ENCODE results near the gene BCO1. TPM values are rescaled to one million over a fixed set of nuclear protein-coding genes. Genes with fewer than 3 reads are reported as not detected.

BCO1 gene
- total and polyA plus RNA-seq, 2 of the 4 experiments (the other 2 are of a cell fraction) = not detected

GRCh38 chr16:81265052-81265451, 26.6 kb downstream of the BCO1 start:
- CTCF ChIA-PET = no interaction called here
- 78 to 100% methylated on average over 2 of the region's 2 CpGs for WGBS, 2 experiments (ENCODE audit: extremely low coverage in 2 of 2, insufficient read length in 1 of 2)
- no peak overlapping the region for H3K18ac ChIP-seq (ENCODE audit: low read depth, low read length)
- ATAC-seq (ENCODE audit: low read depth) (no peak), DNase-seq (no peak)
- H3K4me1 ChIP-seq (ENCODE audit: control insufficient read depth, insufficient read depth, low read length) = no peaks in the 10 kb centered on the region
- H3K14ac ChIP-seq (replicated peaks; ENCODE audit: low read depth, low read length) = no peak overlapping the region
- H2BK120ac ChIP-seq (ENCODE audit: low read depth, low read length) = no peak overlapping the region
- H3K23ac ChIP-seq (ENCODE audit: low read depth, low read length) = no peak overlapping the region
- no peaks in the 10 kb centered on the region for H3K36me3 ChIP-seq (ENCODE audit: control insufficient read depth, insufficient read depth, low read length)
- no peak overlapping the region for H2AFZ ChIP-seq (replicated peaks; ENCODE audit: low read length, poor library complexity)
- no peak overlapping the region for H3K4me2 ChIP-seq (ENCODE audit: low read depth, low read length)
- in situ Hi-C loops (cut with MboI; ENCODE audit: low sequenced_read_pairs) (no loop called here), dilution Hi-C loops (cut with HindIII; ENCODE audit: low sequenced_read_pairs, unreplicated experiment) (no loop called here), intact Hi-C loops (cut with micrococcal nuclease) (no loop called here)
- no peak overlapping the region for H2BK20ac ChIP-seq (ENCODE audit: low read depth, low read length)
- H2BK15ac ChIP-seq (ENCODE audit: low read depth, low read length) = no peak overlapping the region
- no peak overlapping the region for H2BK5ac ChIP-seq (ENCODE audit: low read depth, low read length, poor library complexity, severe bottlenecking)
- peaks cover 2% of the 10 kb centered on the region; the same call in 1 of the 2 replicates for H3K27me3 ChIP-seq (ENCODE audit: control insufficient read depth, insufficient read depth, low read length)
- no TSS peak for BruUV-seq (replicated peaks)
- H3K79me1 ChIP-seq (ENCODE audit: low read depth in 1 of 2, low read length in 2 of 2) = no peaks in the 10 kb centered on the region
- POLR2A ChIA-PET (ENCODE audit: unreplicated experiment) = no interaction called here
- no peak overlapping the region for H3K9ac ChIP-seq (ENCODE audit: low read depth, low read length)
- no peak for TF ChIP-seq RAD21 (IDR thresholded peaks at IDR 0.05; ENCODE audit: low read length)
- no peak for TF ChIP-seq CHD1 (IDR thresholded peaks at IDR 0.05; ENCODE audit: low read depth, low read length)
- no peak for TF ChIP-seq CTCF (conservative IDR thresholded peaks at IDR 0.05; ENCODE audit: low read depth, low read length)
- no peak for TF ChIP-seq BHLHE40 (IDR thresholded peaks at IDR 0.05; ENCODE audit: low read depth, low read length)
- no peak for TF ChIP-seq RFX5 (IDR thresholded peaks at IDR 0.05; ENCODE audit: low read depth, low read length)
- no peak for TF ChIP-seq MXI1 (IDR thresholded peaks at IDR 0.05; ENCODE audit: borderline replicate concordance, low read depth, low read length)
- no peak for TF ChIP-seq RCOR1 (IDR thresholded peaks at IDR 0.05; ENCODE audit: insufficient replicate concordance, low read length)
- no peak for TF ChIP-seq POLR2A (IDR thresholded peaks at IDR 0.05; ENCODE audit: low read depth, low read length)
- TF ChIP-seq USF2 (IDR thresholded peaks at IDR 0.05; ENCODE audit: low read depth, low read length) = no peak
- TF ChIP-seq FOS (IDR thresholded peaks at IDR 0.05; ENCODE audit: low read depth, low read length) = no peak
- TF ChIP-seq CEBPB (IDR thresholded peaks at IDR 0.05; ENCODE audit: low read depth, low read length) = no peak
- TF ChIP-seq MAZ (IDR thresholded peaks at IDR 0.05; ENCODE audit: borderline replicate concordance, low read depth, low read length) = no peak
- TF ChIP-seq NFE2L2 (IDR thresholded peaks at IDR 0.05; ENCODE audit: low read depth, low read length) = no peak
- no peak for TF ChIP-seq MAFK (IDR thresholded peaks at IDR 0.05; ENCODE audit: low read depth, low read length)
- TF ChIP-seq SMC3 (IDR thresholded peaks at IDR 0.05; ENCODE audit: low read depth, low read length) = no peak
- TF ChIP-seq ELK1 (IDR thresholded peaks at IDR 0.05; ENCODE audit: borderline replicate concordance, low read depth, low read length) = no peak
- no peak overlapping the region for H3K56ac ChIP-seq (ENCODE audit: extremely low read depth, insufficient read depth, low read length)
- no peak overlapping the region for H4K8ac ChIP-seq (ENCODE audit: low read depth in 2 of 2, low read length in 2 of 2)
- no peak overlapping the region for H2AK5ac ChIP-seq (ENCODE audit: low read depth, low read length)
- no peaks in the 10 kb centered on the region for H4K20me1 ChIP-seq (ENCODE audit: insufficient read depth, low read length)
- no peak overlapping the region for H3K4ac ChIP-seq (ENCODE audit: low read depth, low read length)
- no peak overlapping the region for H4K91ac ChIP-seq (ENCODE audit: insufficient read depth, low read depth, low read length)
- no peak overlapping the region for H3K27ac ChIP-seq (ENCODE audit: insufficient read depth, low read length)
- no peaks in the 10 kb centered on the region for H3K9me1 ChIP-seq (ENCODE audit: insufficient read depth, low read length)
- no peak overlapping the region for H2AK9ac ChIP-seq (replicated peaks; ENCODE audit: low read depth, low read length, poor library complexity)
- no peak overlapping the region for H3K4me3 ChIP-seq (ENCODE audit: insufficient read depth, low read depth, low read length)
- no peak overlapping the region for H4K5ac ChIP-seq (ENCODE audit: low read depth, low read length)
- no peaks in the 10 kb centered on the region for H3K9me3 ChIP-seq (ENCODE audit: control insufficient read depth, insufficient read depth, low read length)

All from IMR-90 (cell line).